OCI-LY1 (cell line): ENCODE data around the gene KCNH2.

ENCODE experiments used
- EZH2 ChIP-seq: fragments of 200-600 bp; sonication (generic), shearing (Covaris generic); IDR thresholded peaks from 2 replicates; pipeline ENCODE4 v1.8.0; 2017; ENCODE audit warnings: borderline replicate concordance, mixed run types, mild to moderate bottlenecking, antibody characterized with exemption, low read length, moderate library complexity, mixed read lengths
- TF ChIP-seq, protein P1 (sequence below): fragments of 200-600 bp; sonication (generic), shearing (Covaris generic); IDR thresholded peaks from 2 replicates; pipeline ENCODE4 v1.5.1; 2017; ENCODE audit warnings: mild to moderate bottlenecking, antibody characterized with exemption, low read length, moderate library complexity, mixed read lengths

- TF ChIP-seq, protein P1, sequence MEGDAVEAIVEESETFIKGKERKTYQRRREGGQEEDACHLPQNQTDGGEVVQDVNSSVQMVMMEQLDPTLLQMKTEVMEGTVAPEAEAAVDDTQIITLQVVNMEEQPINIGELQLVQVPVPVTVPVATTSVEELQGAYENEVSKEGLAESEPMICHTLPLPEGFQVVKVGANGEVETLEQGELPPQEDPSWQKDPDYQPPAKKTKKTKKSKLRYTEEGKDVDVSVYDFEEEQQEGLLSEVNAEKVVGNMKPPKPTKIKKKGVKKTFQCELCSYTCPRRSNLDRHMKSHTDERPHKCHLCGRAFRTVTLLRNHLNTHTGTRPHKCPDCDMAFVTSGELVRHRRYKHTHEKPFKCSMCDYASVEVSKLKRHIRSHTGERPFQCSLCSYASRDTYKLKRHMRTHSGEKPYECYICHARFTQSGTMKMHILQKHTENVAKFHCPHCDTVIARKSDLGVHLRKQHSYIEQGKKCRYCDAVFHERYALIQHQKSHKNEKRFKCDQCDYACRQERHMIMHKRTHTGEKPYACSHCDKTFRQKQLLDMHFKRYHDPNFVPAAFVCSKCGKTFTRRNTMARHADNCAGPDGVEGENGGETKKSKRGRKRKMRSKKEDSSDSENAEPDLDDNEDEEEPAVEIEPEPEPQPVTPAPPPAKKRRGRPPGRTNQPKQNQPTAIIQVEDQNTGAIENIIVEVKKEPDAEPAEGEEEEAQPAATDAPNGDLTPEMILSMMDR: no peak
- TF ChIP-seq EZH2: no peak
Observed at GRCh38 chr7:150931199-150931869, 46.8 kb downstream of the KCNH2 start.
